HG02981 (cell line): ENCODE measurements around the gene SUMO2.
"Not testable (repeated sequence)": the region's sequence is repeated elsewhere in the genome, so short reads cannot be mapped to it uniquely, and the experiment has no call there.

Source experiments
- ATAC-seq: cut with Tn5 transposase; IDR thresholded peaks from one replicate; pipeline ENCODE4 v1.9.1; 2021; ENCODE audit warnings: mild to moderate bottlenecking, moderate library complexity; ENCODE audit not compliant: unreplicated experiment

SUMO2 gene

GRCh38 chr17:75182319-75182568 is 515 bp downstream of the SUMO2 start:
- ATAC-seq, result no peak

GRCh38 chr17:75181608-75182318 is 996 bp downstream of the SUMO2 start:
- ATAC-seq, result peak; percentile 12

- no peak for ATAC-seq
Measured at GRCh38 chr17:75181110-75181509, 1.6 kb downstream of the SUMO2 start.

- ATAC-seq, result no peak
Measured at GRCh38 chr17:75178453-75178852, 4.3 kb downstream of the SUMO2 start.

- no peak for ATAC-seq
Measured at GRCh38 chr17:75176625-75177024, 6.1 kb downstream of the SUMO2 start.

GRCh38 chr17:75174996-75175395 is 7.8 kb downstream of the SUMO2 start:
- ATAC-seq, result no peak

- ATAC-seq, result no peak
Measured at GRCh38 chr17:75173526-75173925, 9.2 kb downstream of the SUMO2 start.

- ATAC-seq, result no peak
Measured at GRCh38 chr17:75168998-75169397, 13.8 kb downstream of the SUMO2 start.

- not testable (repeated sequence) for ATAC-seq
Measured at GRCh38 chr17:75164606-75165005, 18.2 kb downstream of the SUMO2 start.

GRCh38 chr17:75163074-75163473 is 19.7 kb downstream of the SUMO2 start:
- no peak for ATAC-seq

- ATAC-seq, result no peak
Measured at GRCh38 chr17:75160211-75160610, 22.5 kb downstream of the SUMO2 start.

- no peak for ATAC-seq
Measured at GRCh38 chr17:75159196-75160031, 23.3 kb downstream of the SUMO2 start.

- ATAC-seq, result not testable (repeated sequence)
Measured at GRCh38 chr17:75158480-75158879, 24.3 kb downstream of the SUMO2 start.

- no peak for ATAC-seq
Measured at GRCh38 chr17:75155191-75155601, 27.6 kb downstream of the SUMO2 start.

GRCh38 chr17:75154195-75155106 is 28.3 kb downstream of the SUMO2 start, which contains the start of gene JPT1:
TSS of gene JPT1 (minus strand) at chr17:75154512. CDS start at chr17:75154397, 115 bp downstream.
- peak; percentile 95 for ATAC-seq

- peak; percentile 13 for ATAC-seq
Measured at GRCh38 chr17:75153780-75154194, 29.0 kb downstream of the SUMO2 start.

GRCh38 chr17:75152922-75153779 is 29.6 kb downstream of the SUMO2 start:
- no peak for ATAC-seq

GRCh38 chr17:75152523-75152921 is 30.2 kb downstream of the SUMO2 start:
- no peak for ATAC-seq

GRCh38 chr17:75151930-75152329 is 30.8 kb downstream of the SUMO2 start:
- no peak for ATAC-seq

GRCh38 chr17:75147878-75148546 is 34.7 kb downstream of the SUMO2 start:
- no peak for ATAC-seq
